Measurements from ENCODE around the gene ARMC12. TPM values are rescaled to one million over a fixed set of nuclear protein-coding genes. Genes with fewer than 3 reads are reported as not detected.

ARMC12 gene
- total and polyA plus RNA-seq, 2 experiments from 2014 or later: 0.90 to 0.94 TPM

GRCh38 chr6:35690484-35690883, 46.3 kb upstream of the ARMC12 start:
- Histone ChIP-seq H3K27me3 (ENCODE audit: insufficient read depth) (peaks cover 20% of the 10 kb centered on the region), H3F3A (replicated peaks; ENCODE audit: low read depth) (peaks cover 14% of the 10 kb centered on the region; the same call in 1 of the 2 replicates), H3K4me1 (ENCODE audit: insufficient read depth) (peaks cover 15% of the 10 kb centered on the region), H2AFZ (no peak overlapping the region), H3K27ac (ENCODE audit: low read depth) (no peak overlapping the region), H3K9me2 (ENCODE audit: insufficient read depth) (no peaks in the 10 kb centered on the region), H3K36me3 (ENCODE audit: insufficient read depth) (no peaks in the 10 kb centered on the region), H3K4me3 (no peak overlapping the region), H3K79me2 (replicated peaks; ENCODE audit: insufficient read depth) (peaks cover 23% of the 10 kb centered on the region), H4K20me1 (replicated peaks; ENCODE audit: insufficient read depth) (peaks cover 13% of the 10 kb centered on the region), H3K4me2 (no peak overlapping the region)
- H3K4me1 Mint-ChIP-seq: peaks cover 5% of the 10 kb centered on the region
- DNase-seq (ENCODE audit: low spot score): no peak
- H3K9me3 Mint-ChIP-seq: no peaks in the 10 kb centered on the region
- ATAC-seq: no peak
- no peak overlapping the region for H3K4me3 Mint-ChIP-seq
- TF ChIP-seq STAT1 (IDR thresholded peaks at IDR 0.05; ENCODE audit: unreplicated experiment) (no peak), NANOG (IDR thresholded peaks at IDR 0.05; ENCODE audit: borderline replicate concordance) (no peak), CREB1 (CRISPR knock-in tag; IDR thresholded peaks at IDR 0.05; ENCODE audit: low read depth) (no peak), EZH2 (IDR thresholded peaks at IDR 0.05; ENCODE audit: low read depth, unreplicated experiment) (no peak), ZNF331 (CRISPR knock-in tag; IDR thresholded peaks at IDR 0.05; ENCODE audit: low read depth) (no peak), POLR2AphosphoS5 (IDR thresholded peaks at IDR 0.05; ENCODE audit: low read depth) (no peak), ZNF114 (CRISPR knock-in tag; IDR thresholded peaks at IDR 0.05) (no peak)
- TF ChIP-seq, protein P1, sequence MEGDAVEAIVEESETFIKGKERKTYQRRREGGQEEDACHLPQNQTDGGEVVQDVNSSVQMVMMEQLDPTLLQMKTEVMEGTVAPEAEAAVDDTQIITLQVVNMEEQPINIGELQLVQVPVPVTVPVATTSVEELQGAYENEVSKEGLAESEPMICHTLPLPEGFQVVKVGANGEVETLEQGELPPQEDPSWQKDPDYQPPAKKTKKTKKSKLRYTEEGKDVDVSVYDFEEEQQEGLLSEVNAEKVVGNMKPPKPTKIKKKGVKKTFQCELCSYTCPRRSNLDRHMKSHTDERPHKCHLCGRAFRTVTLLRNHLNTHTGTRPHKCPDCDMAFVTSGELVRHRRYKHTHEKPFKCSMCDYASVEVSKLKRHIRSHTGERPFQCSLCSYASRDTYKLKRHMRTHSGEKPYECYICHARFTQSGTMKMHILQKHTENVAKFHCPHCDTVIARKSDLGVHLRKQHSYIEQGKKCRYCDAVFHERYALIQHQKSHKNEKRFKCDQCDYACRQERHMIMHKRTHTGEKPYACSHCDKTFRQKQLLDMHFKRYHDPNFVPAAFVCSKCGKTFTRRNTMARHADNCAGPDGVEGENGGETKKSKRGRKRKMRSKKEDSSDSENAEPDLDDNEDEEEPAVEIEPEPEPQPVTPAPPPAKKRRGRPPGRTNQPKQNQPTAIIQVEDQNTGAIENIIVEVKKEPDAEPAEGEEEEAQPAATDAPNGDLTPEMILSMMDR (conservative IDR thresholded peaks at IDR 0.05; ENCODE audit: low read depth in 2 of 2): no peak
- TF ChIP-seq, protein P2, sequence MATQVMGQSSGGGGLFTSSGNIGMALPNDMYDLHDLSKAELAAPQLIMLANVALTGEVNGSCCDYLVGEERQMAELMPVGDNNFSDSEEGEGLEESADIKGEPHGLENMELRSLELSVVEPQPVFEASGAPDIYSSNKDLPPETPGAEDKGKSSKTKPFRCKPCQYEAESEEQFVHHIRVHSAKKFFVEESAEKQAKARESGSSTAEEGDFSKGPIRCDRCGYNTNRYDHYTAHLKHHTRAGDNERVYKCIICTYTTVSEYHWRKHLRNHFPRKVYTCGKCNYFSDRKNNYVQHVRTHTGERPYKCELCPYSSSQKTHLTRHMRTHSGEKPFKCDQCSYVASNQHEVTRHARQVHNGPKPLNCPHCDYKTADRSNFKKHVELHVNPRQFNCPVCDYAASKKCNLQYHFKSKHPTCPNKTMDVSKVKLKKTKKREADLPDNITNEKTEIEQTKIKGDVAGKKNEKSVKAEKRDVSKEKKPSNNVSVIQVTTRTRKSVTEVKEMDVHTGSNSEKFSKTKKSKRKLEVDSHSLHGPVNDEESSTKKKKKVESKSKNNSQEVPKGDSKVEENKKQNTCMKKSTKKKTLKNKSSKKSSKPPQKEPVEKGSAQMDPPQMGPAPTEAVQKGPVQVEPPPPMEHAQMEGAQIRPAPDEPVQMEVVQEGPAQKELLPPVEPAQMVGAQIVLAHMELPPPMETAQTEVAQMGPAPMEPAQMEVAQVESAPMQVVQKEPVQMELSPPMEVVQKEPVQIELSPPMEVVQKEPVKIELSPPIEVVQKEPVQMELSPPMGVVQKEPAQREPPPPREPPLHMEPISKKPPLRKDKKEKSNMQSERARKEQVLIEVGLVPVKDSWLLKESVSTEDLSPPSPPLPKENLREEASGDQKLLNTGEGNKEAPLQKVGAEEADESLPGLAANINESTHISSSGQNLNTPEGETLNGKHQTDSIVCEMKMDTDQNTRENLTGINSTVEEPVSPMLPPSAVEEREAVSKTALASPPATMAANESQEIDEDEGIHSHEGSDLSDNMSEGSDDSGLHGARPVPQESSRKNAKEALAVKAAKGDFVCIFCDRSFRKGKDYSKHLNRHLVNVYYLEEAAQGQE (IDR thresholded peaks at IDR 0.05; ENCODE audit: unreplicated experiment): no peak
- TF ChIP-seq, protein P3, sequence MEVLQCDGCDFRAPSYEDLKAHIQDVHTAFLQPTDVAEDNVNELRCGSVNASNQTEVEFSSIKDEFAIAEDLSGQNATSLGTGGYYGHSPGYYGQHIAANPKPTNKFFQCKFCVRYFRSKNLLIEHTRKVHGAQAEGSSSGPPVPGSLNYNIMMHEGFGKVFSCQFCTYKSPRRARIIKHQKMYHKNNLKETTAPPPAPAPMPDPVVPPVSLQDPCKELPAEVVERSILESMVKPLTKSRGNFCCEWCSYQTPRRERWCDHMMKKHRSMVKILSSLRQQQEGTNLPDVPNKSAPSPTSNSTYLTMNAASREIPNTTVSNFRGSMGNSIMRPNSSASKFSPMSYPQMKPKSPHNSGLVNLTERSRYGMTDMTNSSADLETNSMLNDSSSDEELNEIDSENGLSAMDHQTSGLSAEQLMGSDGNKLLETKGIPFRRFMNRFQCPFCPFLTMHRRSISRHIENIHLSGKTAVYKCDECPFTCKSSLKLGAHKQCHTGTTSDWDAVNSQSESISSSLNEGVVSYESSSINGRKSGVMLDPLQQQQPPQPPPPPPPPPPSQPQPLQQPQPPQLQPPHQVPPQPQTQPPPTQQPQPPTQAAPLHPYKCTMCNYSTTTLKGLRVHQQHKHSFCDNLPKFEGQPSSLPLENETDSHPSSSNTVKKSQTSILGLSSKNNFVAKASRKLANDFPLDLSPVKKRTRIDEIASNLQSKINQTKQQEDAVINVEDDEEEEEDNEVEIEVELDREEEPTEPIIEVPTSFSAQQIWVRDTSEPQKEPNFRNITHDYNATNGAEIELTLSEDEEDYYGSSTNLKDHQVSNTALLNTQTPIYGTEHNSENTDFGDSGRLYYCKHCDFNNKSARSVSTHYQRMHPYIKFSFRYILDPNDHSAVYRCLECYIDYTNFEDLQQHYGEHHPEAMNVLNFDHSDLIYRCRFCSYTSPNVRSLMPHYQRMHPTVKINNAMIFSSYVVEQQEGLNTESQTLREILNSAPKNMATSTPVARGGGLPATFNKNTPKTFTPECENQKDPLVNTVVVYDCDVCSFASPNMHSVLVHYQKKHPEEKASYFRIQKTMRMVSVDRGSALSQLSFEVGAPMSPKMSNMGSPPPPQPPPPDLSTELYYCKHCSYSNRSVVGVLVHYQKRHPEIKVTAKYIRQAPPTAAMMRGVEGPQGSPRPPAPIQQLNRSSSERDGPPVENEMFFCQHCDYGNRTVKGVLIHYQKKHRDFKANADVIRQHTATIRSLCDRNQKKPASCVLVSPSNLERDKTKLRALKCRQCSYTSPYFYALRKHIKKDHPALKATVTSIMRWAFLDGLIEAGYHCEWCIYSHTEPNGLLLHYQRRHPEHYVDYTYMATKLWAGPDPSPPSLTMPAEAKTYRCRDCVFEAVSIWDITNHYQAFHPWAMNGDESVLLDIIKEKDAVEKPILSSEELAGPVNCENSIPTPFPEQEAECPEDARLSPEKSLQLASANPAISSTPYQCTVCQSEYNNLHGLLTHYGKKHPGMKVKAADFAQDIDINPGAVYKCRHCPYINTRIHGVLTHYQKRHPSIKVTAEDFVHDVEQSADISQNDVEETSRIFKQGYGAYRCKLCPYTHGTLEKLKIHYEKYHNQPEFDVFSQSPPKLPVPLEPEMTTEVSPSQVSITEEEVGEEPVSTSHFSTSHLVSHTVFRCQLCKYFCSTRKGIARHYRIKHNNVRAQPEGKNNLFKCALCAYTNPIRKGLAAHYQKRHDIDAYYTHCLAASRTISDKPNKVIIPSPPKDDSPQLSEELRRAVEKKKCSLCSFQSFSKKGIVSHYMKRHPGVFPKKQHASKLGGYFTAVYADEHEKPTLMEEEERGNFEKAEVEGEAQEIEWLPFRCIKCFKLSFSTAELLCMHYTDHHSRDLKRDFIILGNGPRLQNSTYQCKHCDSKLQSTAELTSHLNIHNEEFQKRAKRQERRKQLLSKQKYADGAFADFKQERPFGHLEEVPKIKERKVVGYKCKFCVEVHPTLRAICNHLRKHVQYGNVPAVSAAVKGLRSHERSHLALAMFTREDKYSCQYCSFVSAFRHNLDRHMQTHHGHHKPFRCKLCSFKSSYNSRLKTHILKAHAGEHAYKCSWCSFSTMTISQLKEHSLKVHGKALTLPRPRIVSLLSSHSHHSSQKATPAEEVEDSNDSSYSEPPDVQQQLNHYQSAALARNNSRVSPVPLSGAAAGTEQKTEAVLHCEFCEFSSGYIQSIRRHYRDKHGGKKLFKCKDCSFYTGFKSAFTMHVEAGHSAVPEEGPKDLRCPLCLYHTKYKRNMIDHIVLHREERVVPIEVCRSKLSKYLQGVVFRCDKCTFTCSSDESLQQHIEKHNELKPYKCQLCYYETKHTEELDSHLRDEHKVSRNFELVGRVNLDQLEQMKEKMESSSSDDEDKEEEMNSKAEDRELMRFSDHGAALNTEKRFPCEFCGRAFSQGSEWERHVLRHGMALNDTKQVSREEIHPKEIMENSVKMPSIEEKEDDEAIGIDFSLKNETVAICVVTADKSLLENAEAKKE (CRISPR knock-in tag; IDR thresholded peaks at IDR 0.05): no peak
- no peaks in the 10 kb centered on the region for H3K36me3 Mint-ChIP-seq (ENCODE audit: low read depth)
- H3K27ac Mint-ChIP-seq: no peak overlapping the region
- H3K27me3 Mint-ChIP-seq (ENCODE audit: insufficient read depth, low read depth, poor library complexity): peaks cover 9% of the 10 kb centered on the region
